Lung (tissue), 16 donors: ENCODE measurements around the gene CENPE. TPM values are rescaled to one million over a fixed set of nuclear protein-coding genes. Genes with fewer than 3 reads are reported as not detected.
"Not testable (repeated sequence)": the region's sequence is repeated elsewhere in the genome, so short reads cannot be mapped to it uniquely, and the experiment has no call there.

Experiments used
- ATAC-seq: fragments of 200-7000 bp; cut with Tn5 transposase; one replicate; pipeline ENCODE4 v1.9.1; 2020; ENCODE audit warnings: moderate number of reproducible peaks; ENCODE audit not compliant: insufficient read depth, low FRiP score
- DNase-seq, 3 donors: peaks; one replicate each; pipeline ENCODE4 v3.0.0-alpha.2; 2013 to 2017
- H3K27ac ChIP-seq, 2 donors: one replicate each; pipeline ENCODE4 v1.5.1; 2013; ENCODE audit warnings: mild to moderate bottlenecking in 2 of 2, moderate library complexity in 2 of 2, control low read depth in 1 of 2, inconsistent platforms in 1 of 2, low read depth in 1 of 2, low read length in 1 of 2
- H3K27me3 ChIP-seq, 3 donors: one replicate each; pipeline ENCODE4 v1.5.1; 2013; ENCODE audit warnings: low read length in 2 of 3; ENCODE audit not compliant: control insufficient read depth in 3 of 3, insufficient read depth in 3 of 3
- H3K36me3 ChIP-seq, 4 donors: one replicate each; pipeline ENCODE4 v1.5.1; 2013; ENCODE audit warnings: low read length in 4 of 4, mild to moderate bottlenecking in 1 of 4, moderate library complexity in 1 of 4; ENCODE audit not compliant: control insufficient read depth in 4 of 4, insufficient read depth in 4 of 4
- H3K4me1 ChIP-seq, 5 donors: one replicate each; pipeline ENCODE4 v1.5.1; 2013; ENCODE audit warnings: low read length in 5 of 5, mild to moderate bottlenecking in 2 of 5, moderate library complexity in 1 of 5; ENCODE audit not compliant: control insufficient read depth in 5 of 5, insufficient read depth in 5 of 5
- H3K4me3 ChIP-seq: one replicate; pipeline ENCODE4 v1.5.1; 2013; ENCODE audit warnings: mild to moderate bottlenecking, control low read depth, moderate library complexity
- H3K9ac ChIP-seq, 2 donors: one replicate each; pipeline ENCODE4 v1.5.1; 2013; ENCODE audit warnings: low read length in 2 of 2, control low read depth in 1 of 2; ENCODE audit not compliant: insufficient read depth in 1 of 2
- H3K9me3 ChIP-seq, 4 donors: one replicate each; pipeline ENCODE4 v1.5.1; 2013; ENCODE audit warnings: low read length in 3 of 4, mild to moderate bottlenecking in 1 of 4, moderate library complexity in 1 of 4; ENCODE audit not compliant: control insufficient read depth in 4 of 4, insufficient read depth in 3 of 4
- WGBS, 2 donors: extraction: QIAGEN DNeasy Blood & Tissue Kit; methylation state at CpG; one replicate each; pipeline ENCODE4 v1.1.7; 2013; 5-methylcytosine and 5-hydroxymethylcytosine counted together
- long read RNA-seq, 5 donors: transcript quantifications; one replicate each; lab custom pipeline, GENCODE V29; 2026
- polyA plus RNA-seq, 2 donors: library from polyadenylated mRNA; stranded (reverse); fragments of 200-250 nt; gene quantifications; one replicate each; pipeline ENCODE4 v1.2.1, GENCODE V29; 2013
- total RNA-seq, 2 donors: library from RNA; depleted of rRNA in 1 of 2; stranded (reverse); fragments of >200 nt in 1 of 2; gene quantifications; one replicate each; pipeline ENCODE4 v1.2.1, GENCODE V29; 2014 to 2021
- TF ChIP-seq, protein P1 (sequence below): IDR thresholded peaks from 2 replicates; pipeline ENCODE4 v1.5.1; 2012; ENCODE audit warnings: mild to moderate bottlenecking; ENCODE audit errors: control extremely low read depth, extremely low read depth
- donor health status: control.
- donor health status: control.
- donor health status: Bipolar disorder and iron deficiency.
- donor health status: healthy.
- donor health status: DM: yes; HTN: yes; CAD: no.

CENPE gene, protein sequence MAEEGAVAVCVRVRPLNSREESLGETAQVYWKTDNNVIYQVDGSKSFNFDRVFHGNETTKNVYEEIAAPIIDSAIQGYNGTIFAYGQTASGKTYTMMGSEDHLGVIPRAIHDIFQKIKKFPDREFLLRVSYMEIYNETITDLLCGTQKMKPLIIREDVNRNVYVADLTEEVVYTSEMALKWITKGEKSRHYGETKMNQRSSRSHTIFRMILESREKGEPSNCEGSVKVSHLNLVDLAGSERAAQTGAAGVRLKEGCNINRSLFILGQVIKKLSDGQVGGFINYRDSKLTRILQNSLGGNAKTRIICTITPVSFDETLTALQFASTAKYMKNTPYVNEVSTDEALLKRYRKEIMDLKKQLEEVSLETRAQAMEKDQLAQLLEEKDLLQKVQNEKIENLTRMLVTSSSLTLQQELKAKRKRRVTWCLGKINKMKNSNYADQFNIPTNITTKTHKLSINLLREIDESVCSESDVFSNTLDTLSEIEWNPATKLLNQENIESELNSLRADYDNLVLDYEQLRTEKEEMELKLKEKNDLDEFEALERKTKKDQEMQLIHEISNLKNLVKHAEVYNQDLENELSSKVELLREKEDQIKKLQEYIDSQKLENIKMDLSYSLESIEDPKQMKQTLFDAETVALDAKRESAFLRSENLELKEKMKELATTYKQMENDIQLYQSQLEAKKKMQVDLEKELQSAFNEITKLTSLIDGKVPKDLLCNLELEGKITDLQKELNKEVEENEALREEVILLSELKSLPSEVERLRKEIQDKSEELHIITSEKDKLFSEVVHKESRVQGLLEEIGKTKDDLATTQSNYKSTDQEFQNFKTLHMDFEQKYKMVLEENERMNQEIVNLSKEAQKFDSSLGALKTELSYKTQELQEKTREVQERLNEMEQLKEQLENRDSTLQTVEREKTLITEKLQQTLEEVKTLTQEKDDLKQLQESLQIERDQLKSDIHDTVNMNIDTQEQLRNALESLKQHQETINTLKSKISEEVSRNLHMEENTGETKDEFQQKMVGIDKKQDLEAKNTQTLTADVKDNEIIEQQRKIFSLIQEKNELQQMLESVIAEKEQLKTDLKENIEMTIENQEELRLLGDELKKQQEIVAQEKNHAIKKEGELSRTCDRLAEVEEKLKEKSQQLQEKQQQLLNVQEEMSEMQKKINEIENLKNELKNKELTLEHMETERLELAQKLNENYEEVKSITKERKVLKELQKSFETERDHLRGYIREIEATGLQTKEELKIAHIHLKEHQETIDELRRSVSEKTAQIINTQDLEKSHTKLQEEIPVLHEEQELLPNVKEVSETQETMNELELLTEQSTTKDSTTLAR (N-terminal part only)
- total RNA-seq = 1 to 10 TPM; 1.3 to 6.5 TPM
- polyA plus RNA-seq = under 1 TPM; 0.28 to 0.39 TPM
- long read RNA-seq, donor 1 = 0 reads
- long read RNA-seq, donor 2 = 0 reads
- long read RNA-seq, donor 3 = 0 reads
- long read RNA-seq, donor 4 = 0 reads
- long read RNA-seq, donor 5, partial matches to known transcripts = 0 of 1 reads
- long read RNA-seq, donor 5, other reads (novel, unspliced or antisense) = 0 of 1 reads

DNA sequence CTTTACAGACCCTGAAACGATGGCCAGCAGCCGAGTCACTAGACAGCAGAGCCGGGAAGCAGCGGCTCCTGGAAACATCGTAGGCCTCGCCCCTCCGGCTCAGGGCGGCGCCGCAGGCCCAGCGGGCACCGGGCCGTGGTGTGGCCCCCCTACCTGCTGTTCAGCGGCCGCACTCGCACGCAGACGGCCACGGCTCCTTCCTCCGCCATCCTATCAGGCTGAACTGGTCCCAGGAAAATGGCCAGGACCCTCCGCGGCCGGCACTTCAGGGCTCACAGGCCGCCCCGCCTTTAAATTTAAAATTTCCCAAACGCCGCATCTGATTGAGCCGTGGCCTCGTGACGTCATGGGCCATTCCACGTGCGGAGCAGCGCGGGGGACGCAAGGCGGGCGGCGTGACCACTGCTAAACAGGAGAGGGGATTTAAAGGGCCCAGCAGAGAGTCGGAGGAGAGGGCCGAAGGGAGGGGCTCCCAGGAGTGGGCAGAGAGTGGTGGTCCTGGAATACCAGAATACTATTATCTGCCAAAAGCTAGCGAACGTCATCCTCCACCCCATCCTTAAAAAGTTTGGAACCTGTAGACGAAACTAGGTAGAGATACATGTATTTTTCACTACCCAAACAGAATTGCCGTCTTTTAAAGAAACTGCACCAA lies at the start of gene CENPE:
Gene CENPE (minus strand): TSS at position 233 of the 655 bp plus-strand sequence. CDS start 24 bp downstream, at position 209.
- Histone ChIP-seq H3K4me1 (peaks cover 0 to 9% (median 2%) of the 10 kb centered on the region in 5 donors), H3K9ac (peak within 1 kb of the TSS; percentile 93 to 97), H3K9me3 (no peaks in the 10 kb centered on the region), H3K27ac (peak within 1 kb of the TSS in 1 of 2 donors; percentile 79), H3K27me3 (no peaks in the 10 kb centered on the region), H3K36me3 (peaks cover 0 to 4% (median 2%) of the 10 kb centered on the region in 4 donors), H3K4me3 (peak within 1 kb of the TSS; percentile 99)
- peak; percentile 94 to 96 (median 96) for DNase-seq
- 0 to 1% methylated on average over 43 to 44 of the region's 44 CpGs for WGBS, 2 donors
- TF ChIP-seq, protein P1, sequence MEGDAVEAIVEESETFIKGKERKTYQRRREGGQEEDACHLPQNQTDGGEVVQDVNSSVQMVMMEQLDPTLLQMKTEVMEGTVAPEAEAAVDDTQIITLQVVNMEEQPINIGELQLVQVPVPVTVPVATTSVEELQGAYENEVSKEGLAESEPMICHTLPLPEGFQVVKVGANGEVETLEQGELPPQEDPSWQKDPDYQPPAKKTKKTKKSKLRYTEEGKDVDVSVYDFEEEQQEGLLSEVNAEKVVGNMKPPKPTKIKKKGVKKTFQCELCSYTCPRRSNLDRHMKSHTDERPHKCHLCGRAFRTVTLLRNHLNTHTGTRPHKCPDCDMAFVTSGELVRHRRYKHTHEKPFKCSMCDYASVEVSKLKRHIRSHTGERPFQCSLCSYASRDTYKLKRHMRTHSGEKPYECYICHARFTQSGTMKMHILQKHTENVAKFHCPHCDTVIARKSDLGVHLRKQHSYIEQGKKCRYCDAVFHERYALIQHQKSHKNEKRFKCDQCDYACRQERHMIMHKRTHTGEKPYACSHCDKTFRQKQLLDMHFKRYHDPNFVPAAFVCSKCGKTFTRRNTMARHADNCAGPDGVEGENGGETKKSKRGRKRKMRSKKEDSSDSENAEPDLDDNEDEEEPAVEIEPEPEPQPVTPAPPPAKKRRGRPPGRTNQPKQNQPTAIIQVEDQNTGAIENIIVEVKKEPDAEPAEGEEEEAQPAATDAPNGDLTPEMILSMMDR = no peak
- ATAC-seq = peak; percentile 94

DNA sequence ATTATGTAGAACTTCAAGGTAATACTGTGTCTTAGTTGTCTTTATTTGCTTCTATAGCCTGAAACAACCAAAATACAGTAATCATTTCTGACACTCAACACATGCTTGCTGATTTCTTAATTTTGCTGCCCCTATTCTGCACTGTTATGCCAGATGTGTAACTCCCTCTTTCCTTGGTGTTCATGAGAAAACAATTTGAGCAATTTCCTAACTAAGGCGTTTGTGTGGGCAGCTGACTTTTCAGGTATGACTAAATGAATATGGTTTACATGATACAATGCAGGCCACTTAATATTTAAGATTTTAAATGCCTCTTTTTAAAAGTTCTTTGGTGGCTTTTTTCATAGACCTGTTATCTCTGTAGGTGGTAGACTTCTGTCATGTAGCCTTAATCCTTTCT lies 46.1 kb upstream of the CENPE start:
- 70 to 78% methylated on average over 1 of the region's 1 CpG for WGBS, 2 donors
- Histone ChIP-seq H3K36me3 (no peaks in the 10 kb centered on the region), H3K9me3 (peaks cover 0 to 3% (median 2%) of the 10 kb centered on the region in 4 donors), H3K4me1 (no peaks in the 10 kb centered on the region), H3K27ac (no peak overlapping the region), H3K27me3 (no peaks in the 10 kb centered on the region), H3K4me3 (no peak overlapping the region), H3K9ac (no peak overlapping the region)
- TF ChIP-seq, protein P1 = no peak
- no peak for ATAC-seq
- no peak for DNase-seq

DNA sequence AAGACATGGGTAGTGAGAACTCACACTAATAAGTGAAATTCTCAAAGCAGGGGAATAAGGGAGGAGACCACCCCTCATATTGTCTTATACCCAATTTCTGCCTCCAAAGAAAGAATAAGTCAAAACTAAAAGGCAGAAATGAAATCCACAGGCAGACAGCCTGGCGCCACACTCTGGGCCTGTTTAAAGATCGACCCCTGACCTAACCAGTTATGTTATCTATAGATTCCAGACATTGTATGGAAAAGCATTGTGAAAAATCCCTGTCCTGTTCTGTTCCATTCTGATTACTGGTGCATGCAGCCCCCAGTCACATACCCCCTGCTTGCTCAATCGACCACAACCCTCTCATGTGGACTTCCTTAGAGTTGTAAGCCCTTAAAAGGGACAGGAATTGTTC lies 32.8 kb upstream of the CENPE start:
- H3K36me3 ChIP-seq, H3K4me3 ChIP-seq, DNase-seq, H3K9me3 ChIP-seq, ATAC-seq, H3K9ac ChIP-seq, H3K27ac ChIP-seq, H3K4me1 ChIP-seq, H3K27me3 ChIP-seq: not testable (repeated sequence)
- 71 to 76% methylated on average over 3 of the region's 3 CpGs for WGBS, 2 donors

DNA sequence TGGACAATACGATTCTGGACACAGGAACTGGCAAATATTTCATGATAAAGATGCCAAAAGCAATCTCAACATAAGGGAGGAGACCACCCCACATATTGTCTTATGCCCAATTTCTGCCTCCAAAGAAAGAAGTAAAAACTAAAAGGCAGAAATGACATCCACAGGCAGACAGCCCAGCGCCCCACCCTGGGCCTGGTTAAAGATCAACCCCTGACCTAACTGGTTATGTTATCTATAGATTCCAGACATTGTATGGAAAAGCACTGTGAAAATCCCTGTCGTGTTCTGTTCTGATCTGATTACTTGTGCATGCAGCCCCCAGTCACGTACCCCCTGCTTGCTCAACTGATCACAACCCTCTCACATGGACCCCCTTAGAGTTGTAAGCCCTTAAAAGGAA lies 25.4 kb upstream of the CENPE start:
- WGBS, 2 donors = 69 to 78% methylated on average over 4 of the region's 4 CpGs
- not testable (repeated sequence) for DNase-seq, H3K9ac ChIP-seq

More for the DNA sequence above, 25.4 kb upstream of the CENPE start:
- not testable (repeated sequence) for H3K9me3 ChIP-seq, H3K4me1 ChIP-seq, H3K27ac ChIP-seq, H3K36me3 ChIP-seq, ATAC-seq, H3K27me3 ChIP-seq, H3K4me3 ChIP-seq
